ENCODE data around the gene TECPR2. TPM values are rescaled to one million over a fixed set of nuclear protein-coding genes. Genes with fewer than 3 reads are reported as not detected.
"Not testable (repeated sequence)": the region's sequence is repeated elsewhere in the genome, so short reads cannot be mapped to it uniquely, and the experiment has no call there.

The TECPR2 gene
- total RNA-seq, 2 donors from 2014 or later: 12.2 to 17.2 TPM

DNA sequence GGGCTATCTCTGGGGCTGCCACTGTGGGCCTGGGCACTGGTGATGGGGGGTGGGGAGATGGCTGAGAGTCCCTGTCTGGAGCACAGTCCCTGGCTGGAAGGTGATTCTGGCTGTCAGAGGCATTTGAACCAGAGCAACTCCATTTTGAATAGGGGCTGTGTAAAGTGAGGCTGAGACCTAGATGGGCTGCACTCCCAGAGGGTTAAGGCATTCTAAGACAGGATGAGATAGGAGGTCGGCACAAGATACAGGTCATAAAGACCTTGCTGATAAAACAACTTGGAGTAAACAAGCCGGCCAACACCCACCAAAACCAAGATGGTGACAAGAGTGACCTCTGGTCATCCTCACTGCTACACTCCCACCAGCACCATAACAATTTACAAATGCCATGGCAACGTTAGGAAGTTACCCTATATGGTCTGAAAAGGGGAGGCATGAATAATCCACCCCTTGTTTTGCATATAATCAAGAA is 188.2 kb downstream of the TECPR2 start:
- H3K4me3 Mint-ChIP-seq; ATAC-seq; H3K4me1 Mint-ChIP-seq (ENCODE audit: low read depth in 2 of 2); H3K36me3 Mint-ChIP-seq; H3K27ac Mint-ChIP-seq; DNase-seq (ENCODE audit: low spot score); H3K9me3 Mint-ChIP-seq: not testable (repeated sequence)
- peaks cover 7 to 17% of the 10 kb centered on the region in 2 donors for H3K27me3 Mint-ChIP-seq

Other genes with a start within 250 kb of the TECPR2 start
- gene WDR20, start 223.0 kb upstream of the TECPR2 start, total RNA-seq: 10 to 100 TPM; 44.9 to 59.3 TPM
- gene MOK, start 57.8 kb upstream of the TECPR2 start, total RNA-seq: 1 to 10 TPM; 3.0 to 5.9 TPM
- 10 to 100 TPM; 10.5 to 23.8 TPM for gene ZNF839, start 43.2 kb upstream of the TECPR2 start, total RNA-seq
- gene CINP, start 51 bp upstream of the TECPR2 start, total RNA-seq: 10 to 100 TPM; 38.5 to 39.1 TPM
- 10 to 100 TPM in 1 of 2 donors, 1 to 10 TPM in 1; 7.9 to 12.7 TPM for gene ANKRD9, start 146.8 kb downstream of the TECPR2 start, total RNA-seq
- gene RCOR1, start 229.7 kb downstream of the TECPR2 start, total RNA-seq: 10 to 100 TPM; 17.1 to 17.5 TPM